NCI-H2171 (cell line): ENCODE results near the gene CHL1.

ENCODE experiments used
- DNase-seq: peaks from one replicate; lab custom pipeline; 2025; lab: John Stamatoyannopoulos, UW

The CHL1 gene, protein sequence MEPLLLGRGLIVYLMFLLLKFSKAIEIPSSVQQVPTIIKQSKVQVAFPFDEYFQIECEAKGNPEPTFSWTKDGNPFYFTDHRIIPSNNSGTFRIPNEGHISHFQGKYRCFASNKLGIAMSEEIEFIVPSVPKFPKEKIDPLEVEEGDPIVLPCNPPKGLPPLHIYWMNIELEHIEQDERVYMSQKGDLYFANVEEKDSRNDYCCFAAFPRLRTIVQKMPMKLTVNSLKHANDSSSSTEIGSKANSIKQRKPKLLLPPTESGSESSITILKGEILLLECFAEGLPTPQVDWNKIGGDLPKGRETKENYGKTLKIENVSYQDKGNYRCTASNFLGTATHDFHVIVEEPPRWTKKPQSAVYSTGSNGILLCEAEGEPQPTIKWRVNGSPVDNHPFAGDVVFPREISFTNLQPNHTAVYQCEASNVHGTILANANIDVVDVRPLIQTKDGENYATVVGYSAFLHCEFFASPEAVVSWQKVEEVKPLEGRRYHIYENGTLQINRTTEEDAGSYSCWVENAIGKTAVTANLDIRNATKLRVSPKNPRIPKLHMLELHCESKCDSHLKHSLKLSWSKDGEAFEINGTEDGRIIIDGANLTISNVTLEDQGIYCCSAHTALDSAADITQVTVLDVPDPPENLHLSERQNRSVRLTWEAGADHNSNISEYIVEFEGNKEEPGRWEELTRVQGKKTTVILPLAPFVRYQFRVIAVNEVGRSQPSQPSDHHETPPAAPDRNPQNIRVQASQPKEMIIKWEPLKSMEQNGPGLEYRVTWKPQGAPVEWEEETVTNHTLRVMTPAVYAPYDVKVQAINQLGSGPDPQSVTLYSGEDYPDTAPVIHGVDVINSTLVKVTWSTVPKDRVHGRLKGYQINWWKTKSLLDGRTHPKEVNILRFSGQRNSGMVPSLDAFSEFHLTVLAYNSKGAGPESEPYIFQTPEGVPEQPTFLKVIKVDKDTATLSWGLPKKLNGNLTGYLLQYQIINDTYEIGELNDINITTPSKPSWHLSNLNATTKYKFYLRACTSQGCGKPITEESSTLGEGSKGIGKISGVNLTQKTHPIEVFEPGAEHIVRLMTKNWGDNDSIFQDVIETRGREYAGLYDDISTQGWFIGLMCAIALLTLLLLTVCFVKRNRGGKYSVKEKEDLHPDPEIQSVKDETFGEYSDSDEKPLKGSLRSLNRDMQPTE (N-terminal part only)

DNA sequence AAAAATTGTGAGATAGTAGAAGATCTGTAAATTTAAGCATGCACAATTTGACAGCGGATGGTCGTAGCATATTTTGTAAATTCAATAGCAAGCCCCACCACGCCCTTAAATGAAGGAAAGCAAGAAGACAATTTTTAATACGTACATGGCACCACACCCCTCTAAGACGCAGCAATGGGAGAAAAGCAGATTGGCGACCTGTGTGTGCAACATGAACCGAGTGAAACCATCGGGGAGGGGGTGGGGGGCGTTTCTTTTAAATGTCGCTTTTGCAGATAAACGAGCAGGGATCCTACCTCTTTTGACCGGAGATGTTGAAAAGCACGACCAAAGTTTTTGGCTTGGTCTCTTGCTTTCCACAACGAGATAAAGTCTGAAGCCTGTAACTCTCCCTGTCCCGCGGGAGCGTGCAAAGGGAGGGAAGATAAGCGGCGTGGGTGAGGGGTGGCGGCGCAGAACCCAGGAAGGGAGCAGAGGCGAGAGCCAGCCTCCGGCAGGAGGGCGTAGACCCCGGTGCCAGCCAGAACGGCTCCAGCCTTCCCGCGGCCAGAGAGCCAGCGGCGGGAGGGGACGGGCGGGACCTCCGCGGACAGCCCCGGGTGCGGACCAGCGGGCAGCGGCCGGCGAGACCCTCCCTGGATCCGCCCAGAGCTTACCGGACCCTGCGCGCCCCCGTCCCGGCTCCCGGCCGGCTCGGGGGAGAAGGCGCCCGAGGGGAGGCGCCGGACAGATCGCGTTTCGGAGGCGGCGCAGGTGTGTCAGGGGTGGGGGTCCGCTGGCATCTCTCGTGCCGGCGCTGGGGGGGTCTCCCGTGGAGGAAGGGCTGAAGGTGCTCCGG lies at the start of gene CHL1:
CHL1 (plus strand) TSS at position 453 of the 838 bp plus-strand sequence. CDS start 123,014 bp downstream, outside the sequence.
- DNase-seq: no peak

DNA sequence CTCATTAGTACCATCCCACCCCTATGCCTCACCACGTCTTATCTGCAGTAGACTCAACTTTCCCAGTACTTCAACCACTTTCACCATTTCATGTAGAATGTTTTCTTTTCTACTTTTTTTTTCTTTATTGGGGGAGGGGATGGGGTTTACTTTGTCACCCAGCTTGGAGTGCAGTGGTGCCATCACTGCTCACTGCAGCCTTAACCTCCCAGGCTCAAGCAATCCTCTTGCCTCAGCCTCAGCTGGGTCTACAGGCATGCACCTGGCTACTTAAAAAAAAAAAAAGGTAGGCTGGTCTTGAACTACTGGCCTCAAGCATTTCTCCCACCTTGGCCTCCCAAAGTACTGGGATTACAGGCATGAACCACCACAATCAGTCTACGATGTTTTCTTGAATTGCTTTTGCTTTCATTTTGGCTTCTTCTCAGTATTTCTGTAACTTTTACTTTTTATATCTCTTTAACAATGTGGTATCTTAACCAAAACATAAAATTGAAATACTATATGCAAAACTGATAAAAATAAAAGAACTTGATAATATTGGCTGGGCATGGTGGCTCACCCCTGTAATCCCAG lies 44.9 kb upstream of the CHL1 start:
- no peak for DNase-seq

- no peak for DNase-seq
Observed at GRCh38 chr3:159974-160373, 36.6 kb upstream of the CHL1 start.

DNA sequence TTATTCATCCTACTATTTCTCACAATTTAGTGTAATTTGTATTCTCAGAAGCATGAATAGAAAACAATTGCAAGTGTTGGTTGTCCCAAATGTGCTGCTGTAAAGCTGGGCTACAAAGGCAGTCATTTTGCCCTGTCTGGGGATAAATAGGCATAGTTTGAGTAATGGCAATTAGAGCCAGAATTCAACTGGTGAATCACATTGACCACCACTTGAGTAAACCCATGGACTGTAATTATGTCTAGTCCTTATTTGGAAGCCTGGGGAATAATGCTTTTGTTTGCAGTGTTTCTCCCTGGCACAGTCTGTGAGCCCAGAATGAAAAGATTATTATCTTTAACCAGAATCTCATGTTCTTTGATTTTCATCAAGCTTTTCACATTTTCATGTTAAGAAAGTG lies 30.5 kb upstream of the CHL1 start:
- DNase-seq: no peak

DNA sequence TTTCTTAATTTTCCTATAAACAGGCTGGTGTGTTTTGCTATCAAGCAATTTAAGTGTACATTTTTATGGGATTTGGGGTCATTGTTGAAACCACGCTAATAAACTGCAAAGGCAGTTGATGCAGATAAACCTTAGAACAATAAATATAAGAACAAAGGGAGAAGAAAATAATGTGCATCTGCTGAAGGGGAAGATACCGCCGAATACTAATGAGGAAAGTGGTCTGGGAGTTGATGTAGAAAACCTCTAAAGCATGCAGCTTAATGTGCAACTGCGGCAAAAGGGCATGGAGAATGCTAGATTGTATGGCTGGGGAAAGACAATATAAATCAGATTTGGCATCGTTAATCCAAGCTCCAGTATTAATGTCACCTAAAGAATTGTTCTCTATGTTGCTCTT lies 29.8 kb upstream of the CHL1 start:
- DNase-seq: no peak

- DNase-seq: no peak
Observed at GRCh38 chr3:173886-174285, 22.7 kb upstream of the CHL1 start.

- no peak for DNase-seq
Observed at GRCh38 chr3:184976-185375, 11.6 kb upstream of the CHL1 start.

DNA sequence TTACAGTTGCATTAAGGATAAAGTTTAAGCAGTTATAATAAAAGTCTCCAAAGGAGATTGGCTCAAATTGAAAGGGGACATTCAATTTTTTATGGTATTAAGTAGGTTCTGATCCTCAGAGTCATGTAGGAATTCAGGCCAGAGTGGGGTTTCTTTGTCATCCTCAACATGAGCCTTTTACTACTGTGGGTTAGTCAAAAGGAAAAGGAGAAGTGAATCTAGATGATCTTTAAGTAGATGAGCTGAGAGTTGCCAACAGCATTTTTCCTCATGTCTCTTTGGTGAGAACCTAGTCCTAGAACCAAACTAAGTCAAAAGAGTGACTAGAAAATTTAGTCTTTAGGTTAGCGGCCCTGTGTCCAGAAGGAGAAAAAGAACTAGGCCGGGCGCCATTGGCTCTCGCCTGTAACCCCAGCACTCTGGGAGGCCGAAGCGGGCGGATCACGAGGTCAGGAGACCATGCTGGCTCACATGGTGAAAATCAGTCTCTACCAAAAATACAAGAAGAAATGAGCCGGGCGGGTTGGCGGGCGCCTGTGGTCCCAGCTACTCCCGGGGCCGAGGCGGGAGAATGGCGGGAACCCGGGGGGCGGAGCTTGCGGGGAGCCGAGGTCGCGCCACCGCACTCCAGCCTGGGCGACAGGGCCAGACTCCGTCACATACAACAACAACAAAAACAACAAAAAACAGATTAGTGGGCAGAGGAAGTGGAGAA lies 4.2 kb upstream of the CHL1 start:
- DNase-seq: no peak

DNA sequence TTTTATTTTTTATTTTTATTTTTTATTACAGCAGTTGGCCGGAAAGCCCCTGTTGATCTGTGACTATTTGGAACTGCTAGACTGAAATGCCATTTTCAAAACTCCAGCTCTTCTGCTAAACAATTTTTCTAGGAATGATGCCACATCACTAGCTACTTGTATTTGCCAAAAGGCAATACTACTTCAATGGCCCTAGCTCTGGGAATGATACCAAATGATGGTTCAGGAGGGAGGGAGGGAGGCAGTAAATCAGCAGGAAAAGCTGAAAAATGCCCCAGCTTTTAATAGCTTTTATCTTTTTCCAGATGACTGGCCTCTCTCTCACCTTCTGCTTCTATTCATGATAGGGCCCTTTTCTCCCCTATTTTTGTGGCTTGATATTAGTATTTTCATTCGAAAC lies 2.6 kb upstream of the CHL1 start:
- DNase-seq: no peak

- DNase-seq: no peak
Observed at GRCh38 chr3:194421-194820, 2.1 kb upstream of the CHL1 start.

GRCh38 chr3:195666-196065 lies 897 bp upstream of the CHL1 start:
- no peak for DNase-seq

DNA sequence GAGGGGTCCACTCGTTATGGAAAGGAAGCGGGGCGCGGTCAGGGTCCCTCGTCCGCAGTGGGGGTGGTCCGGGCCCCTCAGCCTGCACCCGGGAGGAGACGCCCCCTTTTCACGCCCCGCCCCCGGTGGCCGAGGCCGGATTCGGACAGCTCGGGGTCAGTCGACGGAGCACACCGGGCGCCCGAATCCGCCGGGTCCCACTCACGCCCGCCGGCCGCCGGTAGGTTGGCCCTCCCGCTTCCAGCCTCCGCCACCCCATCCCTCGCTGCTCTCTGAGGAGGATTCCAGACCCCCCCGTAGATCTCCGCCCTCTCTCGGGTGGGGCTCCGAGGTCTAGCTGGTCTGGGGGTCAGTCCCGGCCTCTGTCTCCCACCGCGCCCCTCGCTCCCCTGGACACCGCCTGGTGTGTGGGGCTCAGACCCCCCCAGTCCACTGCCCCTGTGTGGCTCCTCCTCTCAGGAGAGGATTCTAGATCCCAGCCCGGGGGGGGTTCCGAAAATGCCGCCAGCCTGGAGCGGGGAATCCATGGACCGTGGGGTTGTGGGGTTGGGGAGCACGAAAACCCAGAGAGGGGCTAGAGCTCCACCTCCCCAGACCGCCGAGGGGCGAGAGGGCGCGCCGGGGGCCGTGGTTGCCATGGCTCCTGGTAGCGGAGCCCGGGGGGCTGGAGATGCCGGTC lies 725 bp downstream of the CHL1 start:
- no peak for DNase-seq

DNA sequence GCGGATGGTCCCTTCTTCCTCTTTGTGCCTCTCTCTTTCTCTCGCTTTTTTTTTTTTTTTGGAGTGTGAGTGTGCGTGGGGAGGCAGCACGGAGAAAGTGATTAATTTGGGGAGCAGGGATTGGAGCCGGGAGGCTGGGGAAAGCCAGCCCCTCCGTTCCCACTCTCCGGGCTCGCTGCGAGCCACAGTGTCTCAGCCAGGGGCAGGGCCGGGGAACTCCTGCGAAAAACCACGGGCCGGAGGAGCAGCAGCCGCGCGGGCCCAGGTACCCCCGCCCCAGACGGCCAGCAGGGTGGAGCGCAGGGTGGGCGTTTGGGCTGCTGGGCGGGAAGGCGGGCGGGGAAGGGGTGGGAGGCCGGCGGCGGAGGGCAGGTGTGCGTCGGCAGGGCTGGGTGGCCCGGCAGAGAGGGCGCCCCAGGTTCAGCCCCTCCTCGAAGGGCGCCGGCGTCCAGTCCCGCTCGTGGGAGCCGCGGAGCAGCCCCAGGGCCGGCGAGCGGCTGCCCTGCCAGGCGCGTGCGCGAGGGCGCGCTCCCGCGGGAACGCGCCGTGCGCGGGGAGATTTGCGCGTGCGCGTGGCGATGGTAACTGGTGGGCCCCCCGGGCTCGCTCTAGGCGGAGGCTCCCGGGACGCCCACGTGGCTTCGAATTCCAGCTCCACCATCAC lies 1.4 kb downstream of the CHL1 start:
- DNase-seq: no peak

- DNase-seq: no peak
Observed at GRCh38 chr3:199835-200234, 3.3 kb downstream of the CHL1 start.

- no peak for DNase-seq
Observed at GRCh38 chr3:200758-201325, 4.3 kb downstream of the CHL1 start.

DNA sequence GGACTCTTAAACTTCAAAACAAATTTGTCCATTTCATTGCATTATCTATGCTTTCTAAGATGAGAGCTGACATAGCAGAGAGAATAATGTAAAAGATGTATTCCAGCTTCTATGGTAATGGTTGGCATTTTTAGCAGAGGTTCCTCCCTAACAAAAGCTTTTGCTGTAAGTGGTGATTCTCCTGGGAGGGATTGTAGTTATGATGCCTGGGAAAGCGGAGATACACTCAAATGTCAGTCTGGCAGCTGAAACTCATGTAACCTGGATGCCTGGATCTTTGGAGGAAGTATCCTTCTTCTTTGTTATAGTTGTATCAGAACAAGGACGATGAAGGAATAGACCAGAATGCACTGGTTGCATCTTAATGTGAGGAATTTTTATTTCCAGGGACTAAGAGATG lies 7.5 kb downstream of the CHL1 start:
- DNase-seq: no peak

DNA sequence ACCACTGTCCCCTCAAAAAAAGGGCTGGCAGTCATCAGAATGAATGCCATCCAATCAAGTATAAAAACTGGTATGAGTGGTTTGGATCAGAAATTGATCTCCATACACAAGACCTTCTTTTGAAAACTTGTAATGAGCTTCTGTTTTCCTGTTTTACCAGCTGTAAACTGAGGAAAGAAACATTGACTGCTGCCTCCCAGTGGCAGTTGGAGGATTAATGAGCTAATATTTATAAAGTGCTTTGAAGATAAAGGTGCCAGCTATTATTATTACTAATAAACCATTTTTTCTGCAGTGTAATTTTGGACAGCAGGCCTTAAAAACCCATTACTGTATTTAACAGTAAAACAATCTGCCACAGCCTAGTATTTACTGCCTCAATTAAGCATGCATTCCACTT lies 11.4 kb downstream of the CHL1 start:
- DNase-seq: no peak

GRCh38 chr3:210669-211068 lies 14.1 kb downstream of the CHL1 start:
- DNase-seq: no peak

DNA sequence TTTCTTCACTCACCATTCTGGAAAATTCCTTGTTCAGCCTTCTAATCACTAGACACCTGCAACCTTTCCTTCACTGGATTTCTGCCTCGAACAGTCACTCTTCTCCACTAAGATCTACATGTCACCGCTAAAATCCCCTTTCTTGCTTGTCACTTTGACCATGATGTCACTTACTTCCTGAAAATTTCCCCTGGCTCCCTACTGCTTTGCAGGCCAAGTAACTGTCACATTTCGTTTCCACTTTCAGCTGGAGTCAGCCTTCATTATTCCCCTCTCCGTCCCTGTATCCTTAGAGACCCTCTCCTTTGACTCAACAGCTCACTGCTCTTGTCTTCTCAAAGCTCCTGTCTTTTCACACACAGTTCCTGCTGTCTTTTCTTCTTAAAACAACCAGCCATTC lies 15.9 kb downstream of the CHL1 start:
- no peak for DNase-seq
